WI38 (cell line): ENCODE data around the gene EDARADD.
"Not testable (repeated sequence)": the region's sequence is repeated elsewhere in the genome, so short reads cannot be mapped to it uniquely, and the experiment has no call there.

ENCODE experiments used
- H3K4me3 ChIP-seq: 2 replicates; pipeline ENCODE4 v1.5.1; 2011; ENCODE audit warnings: low read depth, mild to moderate bottlenecking, control low read depth, low read length
- CTCF ChIP-seq: IDR thresholded peaks from 2 replicates; pipeline ENCODE4 v1.5.1; 2012; ENCODE audit warnings: low read depth, mild to moderate bottlenecking, control low read depth, low read length

EDARADD gene

DNA sequence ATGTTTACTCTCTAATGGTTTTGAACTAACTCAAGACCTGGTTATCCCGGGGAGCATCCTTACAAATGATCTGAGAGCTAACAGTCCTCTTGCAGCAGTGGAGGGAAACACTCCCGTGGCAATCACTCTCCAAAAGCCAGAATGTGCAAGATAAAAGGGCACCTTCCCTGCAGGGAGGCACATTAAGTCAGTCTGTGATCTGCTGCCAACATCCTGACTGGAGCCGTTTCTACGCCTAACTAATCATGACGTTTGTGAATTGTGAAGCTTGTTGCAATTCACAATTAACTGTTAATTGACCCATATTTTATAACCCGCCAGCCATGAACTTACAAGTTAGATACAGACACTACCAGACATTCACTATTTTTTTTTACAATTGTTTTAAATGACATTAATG, 77.6 kb downstream of the EDARADD start:
- H3K4me3 ChIP-seq = no peak overlapping the region
- no peak for TF ChIP-seq CTCF

DNA sequence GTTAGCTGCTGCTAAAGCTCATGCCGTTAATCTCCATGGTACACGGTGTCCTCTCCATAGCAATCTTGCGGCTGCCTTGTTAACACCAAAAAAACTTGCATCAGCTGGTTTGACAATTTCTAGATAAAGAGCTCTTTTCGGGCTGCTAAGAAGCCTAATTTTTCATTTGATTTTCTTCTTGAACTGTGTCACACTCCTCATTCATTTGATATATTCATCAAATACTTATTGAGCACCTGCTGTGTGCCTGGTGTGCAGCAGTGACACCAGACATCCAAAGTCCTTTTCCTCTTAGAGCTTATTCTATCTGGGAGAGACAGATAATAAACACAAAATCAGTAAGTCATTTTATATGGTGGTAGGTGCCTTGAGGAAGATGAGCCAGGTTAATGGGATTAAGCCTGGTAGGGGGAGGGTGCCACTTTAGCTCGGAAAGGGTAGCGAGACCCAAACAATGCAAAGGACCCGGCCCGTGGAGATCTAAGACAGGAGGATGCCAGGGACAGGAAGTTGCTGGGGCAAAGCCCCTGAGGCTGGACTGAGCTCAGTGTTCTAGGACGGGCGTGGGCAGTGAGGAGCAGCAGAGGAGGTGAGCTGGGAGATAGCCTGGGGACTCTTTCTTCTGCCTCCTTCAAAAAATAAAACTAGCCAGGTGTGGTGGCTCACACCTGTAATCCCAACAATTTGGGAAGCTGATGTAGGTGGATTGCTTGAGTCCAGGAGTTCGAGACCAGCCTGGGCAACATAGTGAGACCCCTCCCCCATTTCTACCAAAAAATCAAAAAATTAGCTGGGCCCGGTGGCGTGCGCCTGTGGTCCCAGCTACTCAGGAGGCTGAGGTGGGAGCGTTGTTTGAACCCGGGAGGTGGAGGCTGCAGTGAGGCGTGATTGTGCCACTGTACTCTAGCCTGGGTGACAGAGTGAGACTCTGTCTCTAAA, 79.0 kb downstream of the EDARADD start:
- H3K4me3 ChIP-seq = no peak overlapping the region
- no peak for TF ChIP-seq CTCF

- no peak overlapping the region for H3K4me3 ChIP-seq
- TF ChIP-seq CTCF = no peak
These were observed 81.9 kb downstream of the EDARADD start for GRCh38 chr1:236476019-236476418.

DNA sequence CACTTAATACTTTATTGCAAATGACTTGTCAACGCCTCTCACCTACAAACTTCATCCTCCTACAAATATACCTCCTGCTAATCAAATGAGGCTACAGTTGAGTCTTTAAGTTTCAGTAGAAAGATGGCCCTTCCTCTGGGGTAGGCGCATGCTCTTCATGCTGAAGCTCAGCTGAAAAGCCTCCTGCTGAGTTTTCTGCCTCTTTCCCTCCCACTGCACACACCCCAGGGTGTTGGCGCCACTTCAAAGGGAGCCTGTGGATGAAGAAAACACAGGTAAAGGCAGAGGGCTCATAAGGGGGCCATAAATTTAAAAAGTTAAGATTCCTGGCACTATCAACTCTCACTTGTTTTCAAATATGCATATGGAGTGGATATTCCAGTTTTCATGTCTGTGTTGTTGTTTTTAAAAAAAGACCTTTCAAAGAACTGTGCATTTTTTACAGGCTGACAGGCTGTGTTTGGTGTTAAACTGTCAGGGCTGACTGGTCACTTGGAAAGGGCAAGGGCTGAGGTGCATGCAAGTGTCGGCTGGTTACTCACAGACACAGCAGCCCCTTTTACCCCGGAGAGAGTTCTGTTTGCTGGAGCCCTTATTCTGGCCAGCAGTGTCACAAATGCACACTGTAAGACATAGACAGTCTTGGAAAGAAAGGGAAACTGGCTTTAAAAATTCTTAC, 86.8 kb downstream of the EDARADD start:
- no peak overlapping the region for H3K4me3 ChIP-seq
- no peak for TF ChIP-seq CTCF

GRCh38 chr1:236484310-236484971, 90.4 kb downstream of the EDARADD start:
- TF ChIP-seq CTCF = no peak
- H3K4me3 ChIP-seq = no peak overlapping the region

DNA sequence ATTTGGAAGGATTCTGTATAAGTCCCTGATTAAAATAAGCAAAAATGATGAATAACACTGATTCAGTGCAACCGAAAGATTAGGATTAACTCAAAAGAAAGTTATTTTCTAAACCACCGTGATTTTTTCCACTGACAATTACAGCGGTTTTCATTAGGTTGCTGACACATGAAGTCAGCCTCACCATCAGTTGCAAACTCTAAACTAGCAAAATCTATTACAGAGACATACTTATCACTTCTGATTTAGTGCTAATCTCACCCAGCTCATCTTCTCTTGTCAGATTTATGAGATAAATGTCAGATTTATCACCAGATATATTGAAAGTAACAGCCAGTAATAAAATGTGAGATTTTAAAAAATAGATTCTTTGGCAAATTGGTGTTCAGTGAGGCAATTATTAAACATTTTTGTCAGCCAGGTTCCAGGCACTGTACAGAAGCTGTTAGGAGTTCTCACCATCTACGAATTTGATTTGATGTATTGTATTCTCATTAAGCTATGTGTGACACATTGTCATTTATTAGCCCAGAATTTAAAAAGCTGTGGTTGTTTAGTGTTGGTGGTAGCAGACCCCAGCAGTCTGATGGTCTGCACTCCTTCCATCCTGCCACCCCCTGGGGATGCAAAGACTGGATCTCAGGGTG, 92.4 kb downstream of the EDARADD start:
- TF ChIP-seq CTCF = no peak
- H3K4me3 ChIP-seq = no peak overlapping the region

DNA sequence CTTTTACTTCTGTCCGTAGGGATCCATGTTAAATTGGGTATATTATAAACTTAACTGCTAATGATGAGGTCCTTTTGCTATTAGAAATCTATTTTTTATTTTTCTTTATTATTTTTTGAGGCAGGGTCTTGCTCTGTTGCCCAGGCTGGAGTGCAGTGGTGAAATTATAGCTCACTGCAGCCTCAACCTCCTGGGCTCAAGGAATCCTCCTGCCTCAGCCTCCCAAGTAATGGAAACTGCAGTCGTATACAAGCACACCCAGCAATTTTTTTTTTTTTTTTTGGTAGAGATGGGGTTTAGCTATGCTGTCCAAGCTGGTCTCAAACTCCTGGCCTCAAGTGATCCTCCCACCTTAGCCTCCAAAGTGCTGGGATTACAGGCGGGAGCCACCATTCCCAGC, 95.1 kb downstream of the EDARADD start:
- H3K4me3 ChIP-seq = not testable (repeated sequence)
